HUDEP-2 (cell line): ENCODE measurements around the gene CACNA1B.
"Not testable (repeated sequence)": the region's sequence is repeated elsewhere in the genome, so short reads cannot be mapped to it uniquely, and the experiment has no call there.

ENCODE experiments used
- DNase-seq, 76 experiments: peaks; one replicate each; lab custom pipeline; 2025; ENCODE audit not compliant: unreplicated experiment in 76 of 76; lab: John Stamatoyannopoulos, UW

The CACNA1B gene

DNA sequence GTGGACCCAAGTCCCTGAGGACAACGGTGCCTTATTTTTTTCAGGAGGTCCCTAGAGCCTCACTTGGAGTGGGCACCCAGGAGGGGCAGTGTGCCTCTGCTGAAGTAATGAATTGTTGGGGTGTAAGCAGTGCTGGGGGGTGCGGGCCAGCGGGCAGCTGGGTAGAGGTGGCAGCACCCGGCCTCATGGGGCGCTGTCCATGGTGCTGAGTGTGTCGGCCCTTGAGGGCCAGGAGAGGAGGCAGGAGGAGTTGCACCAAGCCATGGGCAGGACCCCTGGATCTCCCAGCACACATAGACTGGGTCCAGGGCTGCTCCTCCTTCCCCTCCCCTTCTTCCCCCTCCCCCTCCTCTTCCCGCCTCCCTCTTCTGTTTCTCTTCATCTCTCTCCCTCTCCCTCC, 7.0 kb downstream of the CACNA1B start:
- DNase-seq, result peak in 23 of 76 experiments; percentile 1 to 35 (median 13)

DNA sequence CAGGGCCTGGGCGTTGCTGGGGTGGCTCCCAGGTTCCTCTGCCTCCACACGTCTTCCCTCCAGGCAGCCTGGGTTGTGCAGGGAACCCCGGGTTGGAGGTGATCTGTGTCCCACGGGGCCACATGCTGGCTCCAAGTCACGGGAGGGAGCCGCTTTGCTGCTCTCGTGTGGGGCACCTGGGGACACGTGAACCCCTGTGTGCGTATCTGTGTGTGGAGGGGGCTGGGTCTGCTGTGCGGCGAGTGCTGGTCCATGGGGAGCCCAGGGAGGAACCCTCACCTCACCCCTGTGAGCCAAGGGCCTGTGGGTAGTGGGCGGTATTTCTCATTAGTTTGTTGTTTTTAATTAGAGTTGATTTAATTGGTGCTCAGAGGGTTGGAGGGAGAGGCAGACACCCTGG, 7.5 kb downstream of the CACNA1B start:
- not testable (repeated sequence) for DNase-seq

DNA sequence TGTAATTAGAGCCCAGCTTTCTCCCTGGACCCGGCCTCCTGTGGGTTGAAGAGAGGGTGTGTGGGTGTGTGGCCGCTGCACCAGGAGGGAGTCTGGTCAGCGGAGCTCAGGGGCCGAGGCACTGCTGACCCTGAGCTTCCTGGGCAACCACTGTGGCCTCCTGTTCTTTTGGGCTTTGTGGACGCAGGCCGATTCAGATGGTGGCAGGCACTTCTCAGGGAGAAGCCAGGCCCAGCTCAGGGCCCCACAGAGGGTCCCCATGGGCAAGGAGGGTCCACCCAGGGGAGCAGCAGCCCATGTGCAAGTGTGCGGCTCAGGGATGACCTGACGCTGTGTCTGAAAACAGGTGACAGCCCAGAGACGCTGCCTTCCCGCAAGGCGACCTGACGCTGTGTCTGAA, 11.0 kb downstream of the CACNA1B start:
- not testable (repeated sequence) for DNase-seq

DNA sequence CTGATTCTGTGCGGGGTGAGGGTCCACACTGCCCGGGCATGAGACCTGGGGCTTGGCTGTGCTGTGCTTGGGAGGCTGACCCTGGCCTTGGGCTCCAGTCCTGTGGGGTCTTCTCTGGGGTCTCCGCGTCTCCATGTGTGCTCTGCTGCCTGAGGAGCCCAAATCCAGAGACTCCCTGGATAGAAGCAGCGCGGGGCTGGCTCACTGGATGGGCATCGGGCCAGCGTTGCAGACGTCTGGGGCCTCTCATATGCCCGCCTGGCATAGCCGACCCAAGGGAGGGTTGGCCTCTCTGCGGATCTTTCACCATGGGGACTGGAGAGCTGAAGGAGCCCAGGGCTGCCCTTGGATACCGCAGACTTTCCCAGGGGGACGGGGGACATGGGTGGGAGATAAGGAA, 12.4 kb downstream of the CACNA1B start:
- DNase-seq, result not testable (repeated sequence)

DNA sequence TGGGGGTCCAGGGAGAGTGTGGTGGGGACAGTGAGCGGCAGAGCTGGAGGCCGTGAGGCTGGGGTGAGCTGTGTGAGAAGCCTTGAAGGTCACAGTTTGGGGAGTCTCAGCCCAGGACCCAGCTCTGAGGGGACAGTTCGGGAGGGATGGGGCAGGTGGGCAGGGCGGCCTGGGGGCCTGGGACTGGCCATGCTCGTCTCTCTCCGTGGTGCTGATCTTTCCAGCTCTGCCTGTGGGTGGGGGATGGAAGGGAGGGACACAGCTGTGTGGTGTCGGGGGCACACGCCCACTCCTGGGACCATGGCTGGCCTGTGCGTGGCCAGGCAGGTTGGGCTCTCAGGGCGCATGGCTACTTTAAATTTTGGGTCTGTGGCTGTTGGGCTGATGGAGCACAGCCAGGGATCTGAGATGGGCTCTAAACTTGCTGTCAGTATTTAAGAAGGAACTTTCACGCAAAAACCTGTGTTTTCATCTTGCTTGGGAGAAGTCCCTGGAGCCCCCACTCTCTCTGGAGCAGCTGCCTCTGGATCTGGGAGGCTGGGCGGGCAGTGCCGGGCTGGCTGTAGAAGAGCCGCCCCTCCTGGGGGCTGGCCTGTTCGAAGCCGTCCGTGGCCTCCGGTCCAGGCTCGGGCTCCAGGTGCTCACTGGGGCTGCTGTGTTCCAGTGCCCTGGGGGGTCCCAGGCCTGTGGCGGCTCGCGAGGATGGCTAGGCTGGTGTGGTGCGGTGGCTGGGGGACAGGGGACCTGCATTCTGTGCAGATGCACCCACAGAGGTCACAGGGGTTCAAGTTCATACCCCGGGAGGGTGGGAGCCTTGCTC, 13.4 kb downstream of the CACNA1B start:
- DNase-seq, result not testable (repeated sequence)

DNA sequence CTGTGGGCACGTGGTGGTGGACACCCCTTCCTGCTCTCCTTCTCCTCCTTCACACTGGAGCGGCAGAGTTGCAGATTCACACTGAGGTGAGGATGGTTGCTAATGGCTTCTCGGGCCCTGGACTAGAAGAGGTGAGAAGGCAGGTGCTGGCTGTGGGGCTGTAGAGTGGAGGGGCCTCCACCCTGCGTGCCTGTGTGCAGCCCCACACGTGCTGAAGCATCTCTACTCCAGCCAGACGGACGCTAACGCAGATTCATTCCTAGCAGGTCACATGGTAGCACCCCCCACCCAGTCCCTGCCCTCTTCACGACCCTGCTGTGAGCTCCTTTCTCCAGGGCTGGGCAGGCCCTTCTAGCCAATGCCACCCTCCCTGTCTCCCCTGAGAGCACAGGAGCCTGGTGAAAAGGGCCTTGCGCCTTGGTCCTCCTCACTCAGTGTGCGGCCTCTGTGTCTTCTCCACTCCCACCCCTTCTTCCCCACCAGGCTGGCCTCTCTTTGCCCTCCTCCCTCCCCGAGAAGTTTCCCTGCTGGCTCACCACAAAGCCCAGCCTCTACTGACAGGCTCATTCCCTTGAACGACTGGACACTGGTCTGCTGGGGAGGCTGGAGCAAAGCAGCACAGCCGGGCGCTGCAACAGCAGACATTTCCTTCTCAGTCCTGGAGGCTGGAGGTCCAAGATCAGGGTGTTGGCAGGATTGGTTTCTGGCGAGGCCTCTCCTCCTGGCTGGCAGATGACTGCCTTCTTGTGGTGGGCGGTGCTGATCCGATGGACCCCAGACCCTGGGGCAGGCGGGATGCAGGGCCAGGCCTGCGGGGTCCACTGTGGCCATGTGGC, 14.2 kb downstream of the CACNA1B start:
- no peak for DNase-seq

DNA sequence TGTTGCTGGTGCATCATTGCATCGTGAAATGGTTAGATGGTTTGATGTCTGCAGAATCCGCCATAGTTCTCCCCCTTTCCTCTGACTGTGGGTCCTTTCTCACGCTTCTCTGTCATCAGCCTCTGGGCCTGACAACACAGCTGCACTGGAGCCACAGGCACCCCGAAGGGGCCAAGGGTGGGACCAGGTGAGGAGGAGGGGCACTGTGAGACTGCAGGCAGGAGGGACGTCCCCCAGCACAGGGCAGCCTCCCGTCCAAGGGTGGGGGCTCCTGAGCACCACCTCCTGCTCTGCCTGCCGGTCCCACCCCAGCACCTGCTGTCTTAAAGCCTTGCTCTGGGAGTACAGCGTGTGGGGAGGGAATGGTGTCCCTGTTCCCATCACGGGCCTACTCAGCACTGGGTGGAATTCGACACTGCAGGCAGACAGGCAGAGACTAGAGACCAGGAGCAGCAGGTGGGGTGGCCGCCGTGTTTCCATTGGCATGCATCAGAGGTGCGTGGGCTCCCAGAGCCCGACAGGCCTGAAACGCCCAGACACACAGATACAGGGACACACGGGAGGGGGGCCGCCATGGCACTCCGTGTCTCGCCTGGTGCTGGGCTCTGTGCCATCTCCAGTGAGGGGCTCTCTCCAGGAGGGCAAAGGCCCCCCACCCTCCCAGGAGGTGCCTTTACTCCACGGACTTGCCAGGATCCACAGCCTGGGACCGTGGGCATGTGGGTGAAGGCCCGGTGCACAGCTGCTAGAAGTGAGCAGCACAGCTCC, 15.0 kb downstream of the CACNA1B start:
- DNase-seq, result no peak

DNA sequence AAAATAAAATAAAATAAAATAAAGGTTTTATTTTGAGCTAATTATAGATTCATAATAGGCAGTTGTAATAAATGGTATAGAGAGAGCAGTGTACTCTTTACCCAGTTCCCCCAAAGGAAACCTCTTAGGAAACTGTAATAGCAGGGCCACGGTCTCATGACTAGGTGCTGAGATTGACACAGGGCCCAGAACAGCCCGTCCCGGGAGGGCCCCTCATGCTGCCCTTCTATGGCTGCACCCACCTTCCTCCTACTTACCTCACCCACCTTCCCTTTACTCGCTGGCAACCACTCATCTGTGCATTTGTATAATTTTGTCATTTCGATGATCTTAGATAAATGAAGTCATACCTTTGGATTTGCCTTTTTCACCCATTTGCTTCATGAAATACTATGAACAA, 16.1 kb downstream of the CACNA1B start:
- DNase-seq, result no peak

DNA sequence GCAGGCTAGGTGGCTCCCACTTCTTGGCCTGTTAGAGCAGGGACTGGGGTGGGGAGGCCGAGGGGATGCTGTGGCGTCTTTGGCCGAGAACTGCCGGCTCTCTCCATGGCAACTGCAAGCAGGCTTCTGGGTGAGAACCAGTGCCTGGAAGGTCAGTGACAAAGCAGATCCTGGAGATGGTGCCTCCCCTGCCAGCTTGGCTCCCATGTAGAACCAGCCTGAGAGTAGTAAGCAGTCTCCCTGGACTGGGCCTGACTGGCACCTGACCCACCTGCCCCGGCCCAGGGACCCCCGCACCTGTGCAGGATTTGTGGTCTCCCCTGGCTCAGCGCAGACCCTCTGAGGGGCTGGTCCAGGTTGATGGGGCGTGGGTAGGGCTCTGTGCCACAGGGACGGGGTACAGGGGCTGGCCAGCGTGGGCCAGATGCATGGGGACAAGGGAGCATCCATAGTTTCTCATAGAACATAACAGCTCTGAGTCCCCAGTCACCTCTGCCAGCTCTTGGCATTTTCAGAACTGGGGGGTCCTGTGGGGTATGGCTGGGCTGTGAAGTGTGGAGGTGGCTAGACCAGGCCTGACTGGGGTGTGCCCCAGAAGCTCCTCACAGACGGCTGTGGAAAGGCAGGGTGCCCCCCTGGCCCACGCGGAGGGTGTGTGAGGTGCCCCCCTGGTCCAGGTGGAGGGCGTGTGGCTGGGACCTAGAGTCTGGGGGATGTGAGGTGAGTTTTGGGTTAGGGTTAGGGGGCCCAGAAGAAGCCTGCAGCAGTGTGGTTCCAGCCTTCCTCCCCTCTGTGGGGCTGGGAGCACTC, 22.2 kb downstream of the CACNA1B start:
- no peak for DNase-seq

DNA sequence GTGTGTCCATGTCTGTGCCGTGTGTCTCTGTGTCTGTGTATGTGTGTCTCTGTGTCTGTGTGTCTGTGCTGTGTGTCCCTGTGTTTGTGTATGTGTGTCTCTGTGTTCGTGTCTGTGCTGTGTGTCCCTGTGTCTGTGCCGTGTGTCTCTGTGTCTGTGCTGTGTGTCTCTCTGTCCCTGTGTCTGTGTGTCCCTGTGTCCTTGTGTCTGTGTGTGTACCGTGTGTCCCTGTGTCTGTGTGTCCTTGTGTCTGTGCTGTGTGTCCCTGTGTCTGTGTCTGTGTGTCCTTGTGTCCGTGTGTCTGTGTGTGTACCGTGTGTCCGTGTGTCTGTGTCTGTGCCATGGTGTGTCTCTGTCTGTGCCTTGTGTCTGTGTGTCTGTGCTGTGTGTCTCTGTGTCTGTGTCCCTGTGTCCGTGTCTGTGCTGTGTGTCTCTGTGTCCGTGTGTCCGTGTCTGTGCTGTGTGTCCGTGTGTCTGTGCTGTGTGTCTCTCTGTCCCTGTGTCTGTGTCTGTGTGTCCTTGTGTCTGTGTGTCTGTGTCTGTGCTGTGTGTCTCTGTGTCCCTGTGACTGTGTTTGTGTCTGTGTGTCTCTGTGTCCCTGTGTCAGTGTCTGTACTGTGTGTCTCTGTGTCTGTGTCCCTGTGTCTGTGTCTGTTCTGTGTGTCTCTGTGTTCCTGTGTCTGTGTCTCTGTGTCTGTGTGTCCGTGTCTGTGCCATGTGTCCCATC, 23.2 kb downstream of the CACNA1B start:
- no peak for DNase-seq

DNA sequence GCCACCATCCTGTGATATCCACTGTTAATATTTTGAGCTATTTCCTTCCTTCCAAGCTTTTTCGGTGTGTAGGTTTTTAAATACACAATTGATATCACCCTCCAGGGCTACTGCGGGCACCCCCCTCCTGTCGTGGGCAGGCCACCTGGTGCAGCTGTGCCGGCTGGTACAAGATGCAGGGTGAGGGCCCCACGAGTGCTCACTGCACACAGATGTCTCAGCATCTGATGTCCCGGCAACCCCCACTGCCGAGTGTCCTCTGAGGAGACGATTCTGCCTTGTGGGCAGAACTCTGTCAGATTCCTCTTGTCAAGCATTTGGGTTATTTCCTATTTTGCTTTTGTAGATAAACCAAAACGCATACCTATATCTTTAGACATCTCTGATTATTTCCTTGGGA, 25.1 kb downstream of the CACNA1B start:
- DNase-seq, result no peak

DNA sequence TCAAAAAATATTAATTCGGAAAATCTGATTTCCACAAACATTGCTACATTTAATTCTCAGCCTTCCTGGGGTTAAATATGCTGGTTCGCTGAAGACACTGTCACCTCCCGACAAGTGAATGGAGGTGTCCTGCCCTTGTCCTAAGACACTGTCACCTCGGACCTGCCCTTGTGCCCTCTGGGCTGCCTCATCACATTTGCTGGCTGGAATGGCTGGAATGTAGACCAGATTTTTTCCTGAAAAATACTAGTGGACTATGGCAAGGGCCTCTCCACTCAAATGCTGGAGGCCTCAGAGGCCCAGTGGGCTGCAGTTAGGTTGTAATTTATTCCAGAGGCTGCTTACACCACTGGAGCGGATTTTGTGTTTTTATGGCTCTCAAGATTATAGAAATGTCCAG, 28.2 kb downstream of the CACNA1B start:
- no peak for DNase-seq

DNA sequence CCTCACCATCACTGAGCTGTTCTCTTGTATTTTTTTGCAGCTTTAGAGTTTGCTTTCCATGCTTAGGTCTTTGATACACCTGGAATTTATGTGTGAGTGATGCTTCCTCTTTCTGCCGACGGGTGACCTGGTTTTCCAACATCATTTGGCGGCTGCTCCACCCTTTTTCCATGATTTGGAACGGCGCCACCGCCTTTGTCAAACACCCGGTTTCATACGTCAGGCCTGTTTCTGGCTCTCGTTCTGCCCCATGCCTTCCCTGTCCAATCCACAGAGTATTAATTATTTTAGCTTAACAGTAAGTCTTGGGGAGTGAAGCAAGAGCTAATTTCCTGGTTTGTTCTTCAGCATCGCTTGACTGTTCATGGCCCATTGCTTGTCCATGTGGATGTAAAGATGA, 30.2 kb downstream of the CACNA1B start:
- no peak for DNase-seq

DNA sequence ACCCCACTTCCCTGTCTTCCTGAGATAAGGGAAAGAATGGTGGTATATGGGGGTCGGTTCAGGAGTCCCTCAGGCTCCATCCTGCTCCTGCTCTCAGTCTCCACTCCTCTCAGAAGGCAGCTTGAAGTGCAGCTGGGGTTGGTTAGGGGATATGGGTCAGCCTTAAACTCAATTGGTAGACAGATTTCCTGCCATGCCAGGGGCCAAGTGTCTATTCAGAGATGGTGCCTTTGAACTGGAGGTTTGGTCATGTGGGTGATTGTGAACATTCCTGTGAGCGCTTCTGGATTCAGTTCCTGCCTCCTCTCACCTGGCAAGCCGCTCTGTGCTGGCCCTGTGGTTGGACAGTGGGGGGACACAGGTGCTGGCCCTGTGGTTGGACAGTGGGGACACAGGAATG, 35.1 kb downstream of the CACNA1B start:
- no peak for DNase-seq

DNA sequence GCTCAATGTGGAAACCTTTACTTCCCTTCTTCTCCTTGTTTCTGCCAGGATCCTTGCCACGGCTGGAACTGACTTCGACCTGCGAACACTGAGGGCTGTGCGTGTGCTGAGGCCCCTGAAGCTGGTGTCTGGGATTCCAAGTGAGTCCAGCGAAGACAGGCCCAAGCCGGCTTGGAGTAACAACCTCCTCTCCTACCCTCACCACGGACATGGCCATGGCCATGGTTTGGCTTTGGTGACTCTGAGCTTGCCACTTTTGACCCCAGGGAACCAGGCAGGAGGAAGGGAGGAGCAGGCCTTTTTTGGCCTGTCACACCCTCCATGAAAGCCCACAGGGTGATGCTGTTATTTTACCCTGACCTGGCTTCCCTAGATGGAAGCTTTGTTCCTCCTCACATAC, 35.5 kb downstream of the CACNA1B start:
- no peak for DNase-seq

DNA sequence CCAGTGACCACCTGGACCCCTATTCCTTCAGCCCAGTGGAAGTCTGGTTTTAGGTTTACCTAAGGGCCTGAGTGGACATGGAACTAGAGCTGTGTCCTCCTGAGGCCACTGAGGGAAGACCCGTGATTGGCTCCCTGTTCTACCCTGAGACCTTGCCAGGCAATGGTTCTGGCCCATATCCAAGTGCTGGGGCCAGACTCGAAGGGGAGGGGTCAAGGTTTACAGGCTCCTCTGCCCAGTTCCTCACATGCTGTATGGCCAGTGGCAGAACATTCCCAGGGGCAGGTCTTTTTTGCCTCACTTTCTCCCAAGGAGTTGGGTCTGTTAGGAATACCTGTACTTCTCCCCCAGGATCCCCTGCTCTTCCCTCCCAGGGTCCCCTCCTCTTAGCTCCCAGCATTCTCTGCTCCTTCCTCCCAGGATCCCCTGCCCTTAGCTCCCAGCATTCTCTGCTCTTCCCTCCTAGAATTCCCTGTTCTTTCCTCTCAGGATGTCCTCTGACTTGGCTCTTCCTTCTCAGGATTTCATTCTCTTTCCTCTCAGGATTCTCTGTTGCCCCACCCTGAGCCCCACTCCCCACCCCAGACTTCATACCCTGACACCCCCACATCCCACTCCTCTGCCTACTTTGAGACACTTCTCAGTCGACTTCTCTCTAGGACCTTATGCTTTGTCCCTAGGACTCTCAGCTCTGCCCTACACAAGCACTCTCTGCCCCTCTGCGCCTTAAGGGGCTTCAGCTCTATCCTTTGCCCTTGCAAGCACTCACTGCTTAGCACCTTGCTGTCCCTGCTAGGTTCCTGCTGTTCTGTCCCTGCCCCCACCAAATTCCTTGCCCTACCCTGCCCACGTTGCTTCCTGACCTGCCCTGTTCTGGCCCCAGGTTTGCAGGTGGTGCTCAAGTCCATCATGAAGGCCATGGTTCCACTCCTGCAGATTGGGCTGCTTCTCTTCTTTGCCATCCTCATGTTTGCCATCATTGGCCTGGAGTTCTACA, 36.5 kb downstream of the CACNA1B start:
- no peak for DNase-seq

DNA sequence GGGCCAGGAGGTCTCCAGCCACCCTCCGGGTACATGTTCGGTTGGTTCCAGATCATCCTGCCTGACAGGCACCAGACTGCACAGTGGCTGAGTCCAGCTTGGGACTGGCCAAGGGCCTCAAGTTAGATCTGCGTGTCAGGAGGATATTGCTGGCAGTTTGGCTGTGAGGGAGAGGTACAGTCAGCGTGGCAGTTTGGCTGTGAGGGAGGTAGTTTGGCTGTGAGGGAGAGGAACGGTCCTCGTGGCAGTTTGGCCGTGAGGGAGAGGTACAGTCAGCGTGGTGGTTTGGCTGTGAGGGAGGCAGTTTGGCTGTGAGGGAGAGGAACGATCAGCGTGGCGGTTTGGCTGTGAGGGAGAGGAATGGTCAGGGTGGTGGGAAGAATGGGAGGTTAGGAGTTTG, 39.0 kb downstream of the CACNA1B start:
- no peak for DNase-seq

DNA sequence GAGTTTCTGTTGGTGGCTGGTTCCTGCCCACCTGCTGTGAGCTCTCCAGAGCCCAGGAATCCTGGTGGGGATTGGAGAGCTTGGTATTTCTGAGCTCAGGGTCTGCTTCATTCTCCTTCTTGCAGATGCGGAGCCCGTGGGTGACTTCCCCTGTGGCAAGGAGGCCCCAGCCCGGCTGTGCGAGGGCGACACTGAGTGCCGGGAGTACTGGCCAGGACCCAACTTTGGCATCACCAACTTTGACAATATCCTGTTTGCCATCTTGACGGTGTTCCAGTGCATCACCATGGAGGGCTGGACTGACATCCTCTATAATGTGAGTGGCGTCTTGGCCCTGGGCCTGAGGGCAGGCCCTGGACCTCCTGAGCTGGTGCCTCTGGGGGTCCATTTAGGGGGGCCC, 39.5 kb downstream of the CACNA1B start:
- DNase-seq, result no peak

DNA sequence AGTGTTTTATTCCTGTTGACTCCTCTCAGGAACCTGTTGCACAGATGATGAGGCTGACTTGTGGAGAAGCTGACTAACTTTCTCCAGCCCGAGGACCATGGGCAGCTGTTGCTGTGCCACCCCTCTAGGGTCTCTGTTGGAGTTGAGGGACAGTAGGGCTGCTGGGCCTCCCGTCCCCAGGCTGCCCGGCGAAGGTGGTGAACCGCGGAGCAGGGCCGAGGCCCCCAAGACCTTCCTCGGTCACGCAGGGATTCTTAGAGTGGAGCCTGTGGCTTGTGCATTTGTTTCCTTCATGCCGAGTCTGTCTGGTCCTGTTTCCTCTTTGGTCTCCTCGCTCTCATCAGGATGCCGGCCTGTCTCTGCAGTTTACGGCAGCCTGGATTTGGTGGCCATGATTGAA, 40.2 kb downstream of the CACNA1B start:
- no peak for DNase-seq
